Measurements from ENCODE around the gene CLCN1. TPM values are rescaled to one million over a fixed set of nuclear protein-coding genes. Genes with fewer than 3 reads are reported as not detected.

Gene CLCN1
- total RNA-seq, 4 donors from 2014 or later = 0.92 to 2.9 (median 1.7) TPM

GRCh38 chr7:143399642-143400041 lies 83.7 kb downstream of the CLCN1 start:
- H3K4me3 ChIP-seq = no peak overlapping the region
- no peak for ATAC-seq
- in situ Hi-C loops (cut with MboI; ENCODE audit: low sequenced_read_pairs in 4 of 4) = loop anchor here in 2 of 4 donors (10.0 to 25.0 kb wide), 2 partner anchors 155 to 387 kb away; no protein-coding TSS in a partner anchor
- no peaks in the 10 kb centered on the region for H3K9me3 ChIP-seq
- intact Hi-C loops (cut with DNase I; ENCODE audit: low total_unique reads) = no loop called here
- no peak for TF ChIP-seq CTCF (IDR thresholded peaks at IDR 0.05 in 4 of 5, conservative IDR thresholded peaks at IDR 0.05 in 1 of 5)
- no peak for TF ChIP-seq POLR2A (IDR thresholded peaks at IDR 0.05)
- peaks cover 6 to 7% of the 10 kb centered on the region in 2 donors for H3K4me1 ChIP-seq
- no peaks in the 10 kb centered on the region for H3K27me3 ChIP-seq
- no peak for DNase-seq
- no peak overlapping the region for H3K27ac ChIP-seq
- H3K36me3 ChIP-seq = no peaks in the 10 kb centered on the region

- Histone ChIP-seq H3K27me3 (no peaks in the 10 kb centered on the region), H3K36me3 (no peaks in the 10 kb centered on the region), H3K4me1 (no peaks in the 10 kb centered on the region), H3K9me3 (no peaks in the 10 kb centered on the region), H3K27ac (no peak overlapping the region), H3K4me3 (no peak overlapping the region)
- in situ Hi-C loops (cut with MboI; ENCODE audit: low sequenced_read_pairs in 4 of 4) (loop anchor here in 2 of 4 donors (10.0 to 25.0 kb wide), 2 partner anchors 156 to 389 kb away; no protein-coding TSS in a partner anchor), intact Hi-C loops (cut with DNase I; ENCODE audit: low total_unique reads) (no loop called here)
- no peak for DNase-seq
- TF ChIP-seq CTCF (IDR thresholded peaks at IDR 0.05 in 4 of 5, conservative IDR thresholded peaks at IDR 0.05 in 1 of 5) = no peak
- no peak for TF ChIP-seq POLR2A (IDR thresholded peaks at IDR 0.05)
- ATAC-seq = no peak
Measured at GRCh38 chr7:143401265-143401664, 85.4 kb downstream of the CLCN1 start.

Small RNA genes lying within 50 kb of the gene (microRNA-seq; reads per million reads assigned to microRNA genes)
- gene MIR6892 (ENCODE audit: borderline replicate concordance in 2 of 2) = 0 reads per million in 2 donors

Other genes starting within 250 kb of the CLCN1 start
- gene PIP, start 184.0 kb upstream of the CLCN1 start, total RNA-seq = not detected
- not detected for gene TAS2R39, start 132.7 kb upstream of the CLCN1 start, total RNA-seq
- gene TAS2R40, start 94.1 kb upstream of the CLCN1 start, total RNA-seq = not detected
- gene GSTK1, start 52.7 kb upstream of the CLCN1 start, total RNA-seq = 100 to 1,000 TPM in 1 of 4 donors, 10 to 100 TPM in 3; 59.5 to 114 (median 85.0) TPM
- gene TMEM139, start 31.2 kb upstream of the CLCN1 start, total RNA-seq = not detected
- 10 to 100 TPM in 1 of 4 donors, 1 to 10 TPM in 3; 3.1 to 13.9 (median 4.1) TPM for gene CASP2, start 27.8 kb upstream of the CLCN1 start, total RNA-seq
- gene FAM131B, start 46.6 kb downstream of the CLCN1 start, total RNA-seq = 1 to 10 TPM in 1 of 4 donors, under 1 TPM in 2, not detected in 1; 0.33 to 1.2 (median 0.38) TPM
- gene ZYX, start 65.2 kb downstream of the CLCN1 start, total RNA-seq = 10 to 100 TPM; 27.1 to 81.8 (median 43.2) TPM
- not detected for gene EPHA1, start 92.7 kb downstream of the CLCN1 start, total RNA-seq
- gene TAS2R60, start 127.3 kb downstream of the CLCN1 start, total RNA-seq = not detected
- gene TAS2R41, start 161.8 kb downstream of the CLCN1 start, total RNA-seq = not detected

Data from gastrocnemius medialis (tissue), 4 donors.